Trophoblast cell (in vitro differentiated cells and primary cell): ENCODE data around the gene MOAP1.
A peak's percentile ranks its signal among the peaks of the same experiment; 100 is the strongest.
"Not testable (repeated sequence)": the region's sequence is repeated elsewhere in the genome, so short reads cannot be mapped to it uniquely, and the experiment has no call there.

Source experiments
- DNase-seq, 2 donors: peaks; one replicate each; pipeline ENCODE4 v3.0.0-alpha.2; 2016
- H2AFZ ChIP-seq: 2 replicates; pipeline ENCODE4 v1.6.1; 2013; ENCODE audit warnings: low read length, moderate library complexity, mild to moderate bottlenecking; ENCODE audit not compliant: insufficient read depth, poor library complexity
- H2AK5ac ChIP-seq: 2 replicates; pipeline ENCODE4 v1.6.1; 2013; ENCODE audit warnings: mild to moderate bottlenecking, low read length
- H2BK120ac ChIP-seq: 2 replicates; pipeline ENCODE4 v1.6.1; 2013; ENCODE audit warnings: low read length, mild to moderate bottlenecking, moderate library complexity; ENCODE audit not compliant: insufficient read depth, poor library complexity
- H2BK12ac ChIP-seq: 2 replicates; pipeline ENCODE4 v1.6.1; 2013; ENCODE audit warnings: mild to moderate bottlenecking, low read length, moderate library complexity
- H2BK5ac ChIP-seq: 2 replicates; pipeline ENCODE4 v1.6.1; 2013; ENCODE audit warnings: low read length, low read depth, moderate library complexity, mild to moderate bottlenecking; ENCODE audit not compliant: poor library complexity
- H3K14ac ChIP-seq: 2 replicates; pipeline ENCODE4 v1.6.1; 2013; ENCODE audit warnings: mild to moderate bottlenecking, low read length
- H3K18ac ChIP-seq: 2 replicates; pipeline ENCODE4 v1.6.1; 2013; ENCODE audit warnings: mild to moderate bottlenecking, low read length
- H3K23ac ChIP-seq: 2 replicates; pipeline ENCODE4 v1.6.1; 2013; ENCODE audit warnings: low read length
- H3K27ac ChIP-seq: 2 replicates; pipeline ENCODE4 v1.5.1; 2013; ENCODE audit warnings: low read depth, mild to moderate bottlenecking, inconsistent platforms, low read length, moderate library complexity
- H3K27me3 ChIP-seq: 2 replicates; pipeline ENCODE4 v1.6.1; 2013; ENCODE audit warnings: inconsistent platforms, mild to moderate bottlenecking, low read length, moderate library complexity; ENCODE audit not compliant: insufficient read depth
- H3K36me3 ChIP-seq, 2 experiments: 1 replicate in 1 of 2; 2 replicates in 1 of 2; pipeline ENCODE4 v1.6.1; 2013; ENCODE audit warnings: low read length in 2 of 2, mild to moderate bottlenecking in 2 of 2, moderate library complexity in 1 of 2; ENCODE audit not compliant: insufficient read depth in 2 of 2, control insufficient read depth in 1 of 2
- H3K4ac ChIP-seq: 2 replicates; pipeline ENCODE4 v1.6.1; 2013; ENCODE audit warnings: low read depth, mild to moderate bottlenecking, low read length, moderate library complexity
- H3K4me1 ChIP-seq, 2 experiments: 1 replicate in 1 of 2; 2 replicates in 1 of 2; pipeline ENCODE4 v1.6.1; 2013; ENCODE audit warnings: low read length in 2 of 2, mild to moderate bottlenecking in 2 of 2, moderate library complexity in 1 of 2; ENCODE audit not compliant: insufficient read depth in 2 of 2, control insufficient read depth in 1 of 2
- H3K4me2 ChIP-seq: 2 replicates; pipeline ENCODE4 v1.6.1; 2013; ENCODE audit warnings: inconsistent platforms, mild to moderate bottlenecking, low read length, moderate library complexity
- H3K4me3 ChIP-seq: 2 replicates; pipeline ENCODE4 v1.5.1; 2013; ENCODE audit warnings: mild to moderate bottlenecking, low read depth, low read length, inconsistent platforms
- H3K79me1 ChIP-seq: one replicate; pipeline ENCODE4 v1.6.1; 2013; ENCODE audit warnings: low read length
- H3K79me2 ChIP-seq: 2 replicates; pipeline ENCODE4 v1.6.1; 2013; ENCODE audit warnings: low read length, mild to moderate bottlenecking; ENCODE audit not compliant: control insufficient read depth, insufficient read depth, poor library complexity
- H3K9ac ChIP-seq: 2 replicates; pipeline ENCODE4 v1.6.1; 2013; ENCODE audit warnings: mild to moderate bottlenecking, low read length
- H3K9me3 ChIP-seq: 2 replicates; pipeline ENCODE4 v1.6.1; 2013; ENCODE audit warnings: low read depth, mild to moderate bottlenecking, control low read depth, inconsistent platforms, low read length; ENCODE audit not compliant: insufficient read depth
- H4K12ac ChIP-seq: 2 replicates; pipeline ENCODE4 v1.6.1; 2013; ENCODE audit warnings: low read depth, mild to moderate bottlenecking, low read length, moderate library complexity
- H4K8ac ChIP-seq: 2 replicates; pipeline ENCODE4 v1.6.1; 2013; ENCODE audit warnings: low read depth, mild to moderate bottlenecking, low read length, moderate library complexity
- H4K91ac ChIP-seq: one replicate; pipeline ENCODE4 v1.6.1; 2013; ENCODE audit warnings: low read depth, mild to moderate bottlenecking, low read length, moderate library complexity
- WGBS: extraction: QIAGEN DNeasy Blood & Tissue Kit; methylation state at CpG from one replicate; pipeline ENCODE4 v1.1.7; 2013; ENCODE audit warnings: missing lambda C conversion rate; ENCODE audit not compliant: insufficient read length, insufficient coverage; ENCODE audit errors: extremely low coverage; 5-methylcytosine and 5-hydroxymethylcytosine counted together

The MOAP1 gene

GRCh38 chr14:93165271-93166265 lies 19.1 kb downstream of the MOAP1 start:
- H2AFZ ChIP-seq, H3K18ac ChIP-seq, H3K14ac ChIP-seq, H3K9me3 ChIP-seq, H2AK5ac ChIP-seq, H3K4me3 ChIP-seq, H2BK12ac ChIP-seq, H3K4ac ChIP-seq, H3K79me1 ChIP-seq, H4K91ac ChIP-seq, H3K36me3 ChIP-seq, H3K27me3 ChIP-seq, H3K4me1 ChIP-seq, DNase-seq, H4K8ac ChIP-seq, H3K4me2 ChIP-seq, H4K12ac ChIP-seq, H2BK120ac ChIP-seq, H3K23ac ChIP-seq, H3K27ac ChIP-seq, H2BK5ac ChIP-seq, H3K9ac ChIP-seq, H3K79me2 ChIP-seq: not testable (repeated sequence)
- WGBS = no CpG with 5 or more reads among the region's 26 CpGs

- Histone ChIP-seq H3K79me2 (no peaks in the 10 kb centered on the region), H3K4me2 (no peak overlapping the region), H3K79me1 (no peaks in the 10 kb centered on the region), H2AK5ac (no peak overlapping the region), H3K4me3 (no peak overlapping the region), H3K9ac (no peak overlapping the region), H3K27me3 (no peaks in the 10 kb centered on the region), H4K8ac (no peak overlapping the region), H2BK5ac (no peak overlapping the region), H2BK12ac (no peak overlapping the region), H2BK120ac (no peak overlapping the region), H3K14ac (no peak overlapping the region), H3K4me1 (no peaks in the 10 kb centered on the region), H3K36me3 (no peaks in the 10 kb centered on the region), H3K27ac (no peak overlapping the region), H2AFZ (no peak overlapping the region), H3K4ac (no peak overlapping the region), H4K91ac (no peak overlapping the region), H3K9me3 (no peaks in the 10 kb centered on the region), H3K23ac (no peak overlapping the region), H4K12ac (no peak overlapping the region), H3K18ac (no peak overlapping the region)
- no CpG with 5 or more reads among the region's 5 CpGs for WGBS
- no peak for DNase-seq
Measured at GRCh38 chr14:93163564-93163963, 21.1 kb downstream of the MOAP1 start.

- H2BK120ac ChIP-seq = no peak overlapping the region
- WGBS = no CpG with 5 or more reads among the region's 4 CpGs
- DNase-seq = no peak
- no peak overlapping the region for H3K23ac ChIP-seq
- H3K36me3 ChIP-seq = no peaks in the 10 kb centered on the region
- no peak overlapping the region for H2BK12ac ChIP-seq
- H3K27me3 ChIP-seq = no peaks in the 10 kb centered on the region
- H3K4me1 ChIP-seq = peaks cover 0 to 7% of the 10 kb centered on the region in 2 experiments
- H3K14ac ChIP-seq = no peak overlapping the region
- no peak overlapping the region for H3K4ac ChIP-seq
- H3K27ac ChIP-seq = no peak overlapping the region
- H3K4me3 ChIP-seq = no peak overlapping the region
- H3K18ac ChIP-seq = no peak overlapping the region
- H3K79me1 ChIP-seq = no peaks in the 10 kb centered on the region
- H4K8ac ChIP-seq = no peak overlapping the region
- peak overlapping the region; percentile 75 for H3K9ac ChIP-seq
- no peak overlapping the region for H4K91ac ChIP-seq
- H3K79me2 ChIP-seq = no peaks in the 10 kb centered on the region
- no peak overlapping the region for H2BK5ac ChIP-seq
- no peak overlapping the region for H2AFZ ChIP-seq
- H4K12ac ChIP-seq = no peak overlapping the region
- H2AK5ac ChIP-seq = no peak overlapping the region
- no peaks in the 10 kb centered on the region for H3K9me3 ChIP-seq
- H3K4me2 ChIP-seq = no peak overlapping the region
Measured at GRCh38 chr14:93161411-93161940, 23.2 kb downstream of the MOAP1 start.

- no peak overlapping the region for H2AK5ac ChIP-seq
- no peaks in the 10 kb centered on the region for H3K9me3 ChIP-seq
- no peak overlapping the region for H3K14ac ChIP-seq
- peak in 1 of 2 donors; percentile 27 for DNase-seq
- no peak overlapping the region for H2BK120ac ChIP-seq
- no peaks in the 10 kb centered on the region for H3K79me2 ChIP-seq
- H2BK5ac ChIP-seq = no peak overlapping the region
- H3K79me1 ChIP-seq = no peaks in the 10 kb centered on the region
- H3K18ac ChIP-seq = no peak overlapping the region
- H4K12ac ChIP-seq = no peak overlapping the region
- H3K4me2 ChIP-seq = no peak overlapping the region
- no peaks in the 10 kb centered on the region for H3K27me3 ChIP-seq
- no peak overlapping the region for H4K8ac ChIP-seq
- no peak overlapping the region for H3K27ac ChIP-seq
- no peak overlapping the region for H3K4me3 ChIP-seq
- no peak overlapping the region for H3K4ac ChIP-seq
- no peak overlapping the region for H2AFZ ChIP-seq
- peaks cover 0 to 7% of the 10 kb centered on the region in 2 experiments for H3K4me1 ChIP-seq
- no peak overlapping the region for H4K91ac ChIP-seq
- H2BK12ac ChIP-seq = no peak overlapping the region
- H3K36me3 ChIP-seq = no peaks in the 10 kb centered on the region
- WGBS = no CpG with 5 or more reads among the region's 4 CpGs
- H3K9ac ChIP-seq = no peak overlapping the region
- H3K23ac ChIP-seq = no peak overlapping the region
Measured at GRCh38 chr14:93160353-93160801, 24.3 kb downstream of the MOAP1 start.
